PC-9 (cell line): Measurements from ENCODE around the gene CD37.

Source experiments
- EZH2 ChIP-seq: fragments of 200-600 bp; sonication (generic); IDR thresholded peaks from 2 replicates; pipeline ENCODE4 v1.8.0; 2017; ENCODE audit warnings: antibody characterized with exemption, low read depth
- TF ChIP-seq, protein P1 (sequence below): fragments of 200-600 bp; sonication (generic); conservative IDR thresholded peaks from 2 replicates; pipeline ENCODE4 v1.6.1; 2017; ENCODE audit warnings: mixed run types, antibody characterized with exemption, mild to moderate bottlenecking, moderate library complexity

- TF ChIP-seq, protein P1, sequence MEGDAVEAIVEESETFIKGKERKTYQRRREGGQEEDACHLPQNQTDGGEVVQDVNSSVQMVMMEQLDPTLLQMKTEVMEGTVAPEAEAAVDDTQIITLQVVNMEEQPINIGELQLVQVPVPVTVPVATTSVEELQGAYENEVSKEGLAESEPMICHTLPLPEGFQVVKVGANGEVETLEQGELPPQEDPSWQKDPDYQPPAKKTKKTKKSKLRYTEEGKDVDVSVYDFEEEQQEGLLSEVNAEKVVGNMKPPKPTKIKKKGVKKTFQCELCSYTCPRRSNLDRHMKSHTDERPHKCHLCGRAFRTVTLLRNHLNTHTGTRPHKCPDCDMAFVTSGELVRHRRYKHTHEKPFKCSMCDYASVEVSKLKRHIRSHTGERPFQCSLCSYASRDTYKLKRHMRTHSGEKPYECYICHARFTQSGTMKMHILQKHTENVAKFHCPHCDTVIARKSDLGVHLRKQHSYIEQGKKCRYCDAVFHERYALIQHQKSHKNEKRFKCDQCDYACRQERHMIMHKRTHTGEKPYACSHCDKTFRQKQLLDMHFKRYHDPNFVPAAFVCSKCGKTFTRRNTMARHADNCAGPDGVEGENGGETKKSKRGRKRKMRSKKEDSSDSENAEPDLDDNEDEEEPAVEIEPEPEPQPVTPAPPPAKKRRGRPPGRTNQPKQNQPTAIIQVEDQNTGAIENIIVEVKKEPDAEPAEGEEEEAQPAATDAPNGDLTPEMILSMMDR: no peak
- no peak for TF ChIP-seq EZH2
These were observed 7.1 kb downstream of the CD37 start for GRCh38 chr19:49342291-49342721.
